ENCODE results near the gene SLC8A1. TPM values are rescaled to one million over a fixed set of nuclear protein-coding genes. Genes with fewer than 3 reads are reported as not detected.

SLC8A1 gene
- total and polyA plus RNA-seq, 2 donors from 2014 or later = 12.9 to 33.9 TPM

DNA sequence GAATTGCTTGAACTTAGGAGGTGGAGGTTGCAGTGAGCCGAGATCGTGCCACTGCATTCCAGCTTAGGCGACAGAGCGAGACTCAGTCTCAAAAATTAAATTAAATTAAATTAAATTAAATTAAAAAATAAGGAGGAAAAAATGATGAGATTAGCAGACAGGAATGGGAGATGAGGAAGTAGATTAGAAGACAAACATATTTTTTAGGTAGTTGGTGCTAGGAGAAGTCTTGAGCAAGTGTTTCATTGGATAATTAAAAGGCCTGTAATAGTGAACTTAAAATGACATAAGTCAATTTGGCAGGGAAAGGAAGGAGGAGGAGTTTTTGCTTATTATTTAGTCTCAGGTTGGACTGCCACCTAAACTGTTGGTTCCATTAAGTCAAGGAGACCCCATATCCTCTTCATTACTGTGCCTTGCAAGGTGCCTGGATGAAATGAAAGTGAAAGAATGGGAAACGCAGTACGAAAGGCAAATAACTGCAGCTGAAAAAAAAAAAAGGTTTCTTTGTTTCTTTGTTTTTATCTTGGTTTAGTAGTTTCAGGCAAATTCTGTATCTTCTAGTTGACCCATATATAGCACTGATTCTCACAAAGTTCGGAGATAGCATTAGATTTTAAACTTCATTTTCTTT lies 162.0 kb downstream of the SLC8A1 start:
- TF ChIP-seq, protein P1, sequence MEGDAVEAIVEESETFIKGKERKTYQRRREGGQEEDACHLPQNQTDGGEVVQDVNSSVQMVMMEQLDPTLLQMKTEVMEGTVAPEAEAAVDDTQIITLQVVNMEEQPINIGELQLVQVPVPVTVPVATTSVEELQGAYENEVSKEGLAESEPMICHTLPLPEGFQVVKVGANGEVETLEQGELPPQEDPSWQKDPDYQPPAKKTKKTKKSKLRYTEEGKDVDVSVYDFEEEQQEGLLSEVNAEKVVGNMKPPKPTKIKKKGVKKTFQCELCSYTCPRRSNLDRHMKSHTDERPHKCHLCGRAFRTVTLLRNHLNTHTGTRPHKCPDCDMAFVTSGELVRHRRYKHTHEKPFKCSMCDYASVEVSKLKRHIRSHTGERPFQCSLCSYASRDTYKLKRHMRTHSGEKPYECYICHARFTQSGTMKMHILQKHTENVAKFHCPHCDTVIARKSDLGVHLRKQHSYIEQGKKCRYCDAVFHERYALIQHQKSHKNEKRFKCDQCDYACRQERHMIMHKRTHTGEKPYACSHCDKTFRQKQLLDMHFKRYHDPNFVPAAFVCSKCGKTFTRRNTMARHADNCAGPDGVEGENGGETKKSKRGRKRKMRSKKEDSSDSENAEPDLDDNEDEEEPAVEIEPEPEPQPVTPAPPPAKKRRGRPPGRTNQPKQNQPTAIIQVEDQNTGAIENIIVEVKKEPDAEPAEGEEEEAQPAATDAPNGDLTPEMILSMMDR (IDR thresholded peaks at IDR 0.05; ENCODE audit: borderline replicate concordance, extremely low read depth, insufficient read depth) = no peak
- intact Hi-C loops (cut with DNase I) = no loop called here

DNA sequence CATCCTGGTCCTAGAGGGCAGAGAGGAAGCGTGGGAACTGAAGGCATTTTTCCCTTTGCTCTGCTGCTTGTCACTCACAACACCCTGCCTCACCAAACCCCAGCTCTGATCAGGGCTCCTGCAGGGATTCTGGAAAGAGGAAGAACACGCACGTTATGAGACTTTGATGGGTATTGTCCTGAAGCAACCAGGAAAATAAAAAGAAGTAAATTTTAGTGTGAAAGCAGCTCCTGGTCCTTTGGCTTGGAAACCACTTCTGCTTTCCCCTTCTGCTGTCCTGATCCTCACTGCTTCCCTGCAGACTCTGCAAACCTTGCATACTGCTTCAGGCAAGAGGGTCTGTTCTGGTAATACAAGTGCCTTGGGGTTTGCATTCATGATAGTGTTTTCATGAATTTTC lies 164.1 kb downstream of the SLC8A1 start:
- intact Hi-C loops (cut with DNase I) = no loop called here
- TF ChIP-seq, protein P1 (IDR thresholded peaks at IDR 0.05; ENCODE audit: borderline replicate concordance, extremely low read depth, insufficient read depth) = no peak
- FAIRE-seq (no peak), DNase-seq (no peak)
- Histone ChIP-seq H3K9me3 (ENCODE audit: control insufficient read depth in 2 of 3, insufficient read depth in 1 of 3, low read length in 3 of 3) (no peaks in the 10 kb centered on the region), H3K4me3 (ENCODE audit: low read length in 3 of 3) (no peak overlapping the region), H3K4me1 (ENCODE audit: control insufficient read depth in 2 of 3, insufficient read depth in 2 of 3, low read depth in 1 of 3, low read length in 3 of 3) (no peaks in the 10 kb centered on the region), H3K27me3 (ENCODE audit: control insufficient read depth, insufficient read depth, low read length) (no peaks in the 10 kb centered on the region), H3K36me3 (ENCODE audit: control insufficient read depth in 2 of 3, insufficient read depth in 3 of 3, low read length in 3 of 3) (no peaks in the 10 kb centered on the region), H3K27ac (ENCODE audit: low read depth in 2 of 2, low read length in 2 of 2) (no peak overlapping the region), H3K9ac (ENCODE audit: low read length in 3 of 3) (no peak overlapping the region)

More for the DNA sequence above, 162.0 kb downstream of the SLC8A1 start:
- H3K4me1 ChIP-seq (ENCODE audit: control insufficient read depth in 2 of 3, insufficient read depth in 2 of 3, low read depth in 1 of 3, low read length in 3 of 3) = no peaks in the 10 kb centered on the region
- no peak for FAIRE-seq
- no peaks in the 10 kb centered on the region for H3K9me3 ChIP-seq (ENCODE audit: control insufficient read depth in 2 of 3, insufficient read depth in 1 of 3, low read length in 3 of 3)
- H3K9ac ChIP-seq (ENCODE audit: low read length in 3 of 3) = no peak overlapping the region
- no peaks in the 10 kb centered on the region for H3K36me3 ChIP-seq (ENCODE audit: control insufficient read depth in 2 of 3, insufficient read depth in 3 of 3, low read length in 3 of 3)
- H3K27me3 ChIP-seq (ENCODE audit: control insufficient read depth, insufficient read depth, low read length) = no peaks in the 10 kb centered on the region
- no peak overlapping the region for H3K27ac ChIP-seq (ENCODE audit: low read depth in 2 of 2, low read length in 2 of 2)
- DNase-seq = no peak
- H3K4me3 ChIP-seq (ENCODE audit: low read length in 3 of 3) = no peak overlapping the region

DNA sequence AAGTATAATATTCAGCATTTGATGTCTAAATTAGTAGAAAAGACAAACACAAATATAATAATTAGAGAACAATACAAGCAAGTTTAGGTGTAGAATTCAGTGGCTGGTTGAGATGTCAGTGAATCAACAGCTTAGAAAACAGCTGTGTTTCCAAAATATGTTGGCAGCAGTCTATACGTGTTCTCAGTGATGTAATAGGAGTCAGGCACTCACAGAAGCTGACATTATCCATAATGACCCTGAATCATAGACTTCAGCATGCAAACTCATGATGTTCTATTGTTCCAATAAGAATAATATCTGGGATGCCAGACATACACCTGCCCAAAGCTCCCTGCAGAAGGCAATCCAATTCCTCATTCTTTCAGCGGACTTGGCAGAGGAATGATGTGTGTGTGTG lies 164.7 kb downstream of the SLC8A1 start:
- H3K4me1 ChIP-seq (ENCODE audit: control insufficient read depth in 2 of 3, insufficient read depth in 2 of 3, low read depth in 1 of 3, low read length in 3 of 3) = no peaks in the 10 kb centered on the region
- H3K36me3 ChIP-seq (ENCODE audit: control insufficient read depth in 2 of 3, insufficient read depth in 3 of 3, low read length in 3 of 3) = no peaks in the 10 kb centered on the region
- FAIRE-seq (no peak), DNase-seq (no peak)
- intact Hi-C loops (cut with DNase I) = no loop called here
- H3K9me3 ChIP-seq (ENCODE audit: control insufficient read depth in 2 of 3, insufficient read depth in 1 of 3, low read length in 3 of 3) = no peaks in the 10 kb centered on the region
- H3K4me3 ChIP-seq (ENCODE audit: low read length in 3 of 3) = no peak overlapping the region
- H3K27me3 ChIP-seq (ENCODE audit: control insufficient read depth, insufficient read depth, low read length) = no peaks in the 10 kb centered on the region
- no peak overlapping the region for H3K27ac ChIP-seq (ENCODE audit: low read depth in 2 of 2, low read length in 2 of 2)
- TF ChIP-seq, protein P1 (IDR thresholded peaks at IDR 0.05; ENCODE audit: borderline replicate concordance, extremely low read depth, insufficient read depth) = no peak
- no peak overlapping the region for H3K9ac ChIP-seq (ENCODE audit: low read length in 3 of 3)

- intact Hi-C loops (cut with DNase I) = no loop called here
Measured at GRCh38 chr2:40286721-40287120, 165.2 kb downstream of the SLC8A1 start.

More at GRCh38 chr2:40286721-40287120, 165.2 kb downstream of the SLC8A1 start:
- no peaks in the 10 kb centered on the region for H3K27me3 ChIP-seq (ENCODE audit: control insufficient read depth, insufficient read depth, low read length)
- no peak overlapping the region for H3K9ac ChIP-seq (ENCODE audit: low read length in 3 of 3)
- peaks cover 0 to 5% (median 0%) of the 10 kb centered on the region in 3 donors for H3K4me1 ChIP-seq (ENCODE audit: control insufficient read depth in 2 of 3, insufficient read depth in 2 of 3, low read depth in 1 of 3, low read length in 3 of 3)
- no peaks in the 10 kb centered on the region for H3K36me3 ChIP-seq (ENCODE audit: control insufficient read depth in 2 of 3, insufficient read depth in 3 of 3, low read length in 3 of 3)
- no peak overlapping the region for H3K4me3 ChIP-seq (ENCODE audit: low read length in 3 of 3)
- H3K9me3 ChIP-seq (ENCODE audit: control insufficient read depth in 2 of 3, insufficient read depth in 1 of 3, low read length in 3 of 3) = no peaks in the 10 kb centered on the region
- FAIRE-seq = no peak
- no peak overlapping the region for H3K27ac ChIP-seq (ENCODE audit: low read depth in 2 of 2, low read length in 2 of 2)
- DNase-seq = no peak
- TF ChIP-seq, protein P1 (IDR thresholded peaks at IDR 0.05; ENCODE audit: borderline replicate concordance, extremely low read depth, insufficient read depth) = no peak

Data from kidney (tissue), 14 donors.